Epithelial cell of proximal tubule (primary cell): Measurements from ENCODE around the gene ATF6B. TPM values are rescaled to one million over a fixed set of nuclear protein-coding genes. Genes with fewer than 3 reads are reported as not detected.

Source experiments
- DNase-seq: peaks from one replicate; pipeline ENCODE4 v3.0.0-alpha.2; 2011; ENCODE audit warnings: low read depth
- H3K4me3 ChIP-seq: 2 replicates; pipeline ENCODE4 v1.5.1; 2011; ENCODE audit warnings: low read depth, mild to moderate bottlenecking, low read length
- CTCF ChIP-seq: conservative IDR thresholded peaks from 2 replicates; pipeline ENCODE4 v1.5.1; 2012; ENCODE audit warnings: low read depth, mild to moderate bottlenecking, low read length
- total RNA-seq: library from RNA; depleted of rRNA; stranded (reverse); fragments of >200 nt; gene quantifications from 2 replicates; pipeline ENCODE4 v1.2.3, GENCODE V29; 2015

Gene ATF6B
- total RNA-seq, 1 donor from 2014 or later: 23.2 TPM

- no peak for TF ChIP-seq CTCF
- no peak for DNase-seq
- H3K4me3 ChIP-seq: no peak overlapping the region
Observed at GRCh38 chr6:32173051-32173727, 45.1 kb upstream of the ATF6B start.

GRCh38 chr6:32171234-32171633, 43.2 kb upstream of the ATF6B start:
- no peak for DNase-seq
- no peak overlapping the region for H3K4me3 ChIP-seq
- no peak for TF ChIP-seq CTCF

- DNase-seq: no peak
- no peak for TF ChIP-seq CTCF
- no peak overlapping the region for H3K4me3 ChIP-seq
Observed at GRCh38 chr6:32170294-32170693, 42.2 kb upstream of the ATF6B start.

- no peak overlapping the region for H3K4me3 ChIP-seq
- no peak for TF ChIP-seq CTCF
- no peak for DNase-seq
Observed at GRCh38 chr6:32168807-32169591, 41.0 kb upstream of the ATF6B start.

- no peak overlapping the region for H3K4me3 ChIP-seq
- no peak for TF ChIP-seq CTCF
- DNase-seq: no peak
Observed at GRCh38 chr6:32168350-32168749, 40.3 kb upstream of the ATF6B start.

- no peak overlapping the region for H3K4me3 ChIP-seq
- no peak for DNase-seq
- TF ChIP-seq CTCF: no peak
Observed at GRCh38 chr6:32167761-32168262, 39.8 kb upstream of the ATF6B start.
